Tongue (tissue), 2 donors: ENCODE data around the gene ARID4A. TPM values are rescaled to one million over a fixed set of nuclear protein-coding genes. Genes with fewer than 3 reads are reported as not detected.
"Not testable (repeated sequence)": the region's sequence is repeated elsewhere in the genome, so short reads cannot be mapped to it uniquely, and the experiment has no call there.

ENCODE experiments used
- DNase-seq: peaks from one replicate; pipeline ENCODE4 v3.0.0-alpha.2; 2015
- total RNA-seq: library from RNA; depleted of rRNA; stranded (reverse); fragments of >200 nt; gene quantifications from one replicate; pipeline ENCODE4 v1.2.3, GENCODE V29; 2014

ARID4A gene
- total RNA-seq, 1 donor from 2014 or later: 24.6 TPM

GRCh38 chr14:58294201-58294600 lies 4.2 kb upstream of the ARID4A start:
- no peak for DNase-seq

- DNase-seq: no peak
Measured at GRCh38 chr14:58296726-58297125, 1.6 kb upstream of the ARID4A start.

DNA sequence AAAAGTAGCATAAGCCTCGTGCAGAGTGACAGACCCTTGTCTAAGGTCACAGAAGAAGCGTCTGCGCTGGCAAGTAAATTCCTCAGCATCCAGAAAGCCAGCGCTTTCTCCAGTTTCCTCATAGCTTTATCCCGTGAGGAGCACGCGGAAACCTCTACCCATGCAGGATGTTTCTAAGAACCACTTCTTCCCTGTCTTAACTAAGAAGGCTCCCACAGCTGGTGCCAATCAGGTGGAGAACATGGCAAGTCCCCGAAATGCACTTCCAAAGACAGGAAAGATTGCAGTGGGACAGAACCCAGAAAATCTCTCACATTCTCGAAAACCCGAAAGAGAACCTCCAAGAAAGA lies 968 bp upstream of the ARID4A start:
- DNase-seq: no peak

DNA sequence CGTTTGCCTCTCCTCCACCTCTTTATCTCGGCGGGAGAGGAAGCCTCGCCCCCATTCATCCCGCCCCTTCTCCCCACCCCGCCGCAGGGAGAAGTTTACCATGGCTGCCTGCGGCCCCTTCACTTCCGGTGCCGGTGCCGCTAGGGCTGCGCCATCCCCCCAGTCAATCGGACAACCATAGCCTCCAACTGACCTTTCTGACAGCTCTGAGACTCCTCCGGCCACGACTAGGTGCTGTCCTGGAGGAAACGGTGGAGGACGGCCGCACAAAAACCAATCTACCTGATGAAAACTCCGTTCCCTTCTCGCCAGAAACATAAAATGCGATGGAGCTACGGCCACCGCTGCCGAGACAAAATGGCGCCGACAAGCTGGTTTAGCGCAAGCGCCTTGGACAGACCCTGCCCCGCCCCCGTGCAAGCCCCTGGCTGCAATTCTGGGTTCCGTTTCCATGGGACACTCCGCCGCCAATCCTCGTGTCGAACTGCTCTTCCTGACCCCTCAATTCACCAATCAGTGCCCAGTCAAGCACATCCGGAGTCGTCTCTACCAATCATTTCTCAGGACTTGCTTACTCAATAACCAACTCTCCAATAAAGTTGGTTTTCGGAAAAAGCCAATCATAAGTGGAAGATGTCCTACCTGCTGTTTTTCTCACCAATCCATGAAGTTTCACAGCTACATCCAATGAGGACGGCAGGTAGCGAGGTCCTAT lies 436 bp upstream of the ARID4A start:
- peak; percentile 100 for DNase-seq

DNA sequence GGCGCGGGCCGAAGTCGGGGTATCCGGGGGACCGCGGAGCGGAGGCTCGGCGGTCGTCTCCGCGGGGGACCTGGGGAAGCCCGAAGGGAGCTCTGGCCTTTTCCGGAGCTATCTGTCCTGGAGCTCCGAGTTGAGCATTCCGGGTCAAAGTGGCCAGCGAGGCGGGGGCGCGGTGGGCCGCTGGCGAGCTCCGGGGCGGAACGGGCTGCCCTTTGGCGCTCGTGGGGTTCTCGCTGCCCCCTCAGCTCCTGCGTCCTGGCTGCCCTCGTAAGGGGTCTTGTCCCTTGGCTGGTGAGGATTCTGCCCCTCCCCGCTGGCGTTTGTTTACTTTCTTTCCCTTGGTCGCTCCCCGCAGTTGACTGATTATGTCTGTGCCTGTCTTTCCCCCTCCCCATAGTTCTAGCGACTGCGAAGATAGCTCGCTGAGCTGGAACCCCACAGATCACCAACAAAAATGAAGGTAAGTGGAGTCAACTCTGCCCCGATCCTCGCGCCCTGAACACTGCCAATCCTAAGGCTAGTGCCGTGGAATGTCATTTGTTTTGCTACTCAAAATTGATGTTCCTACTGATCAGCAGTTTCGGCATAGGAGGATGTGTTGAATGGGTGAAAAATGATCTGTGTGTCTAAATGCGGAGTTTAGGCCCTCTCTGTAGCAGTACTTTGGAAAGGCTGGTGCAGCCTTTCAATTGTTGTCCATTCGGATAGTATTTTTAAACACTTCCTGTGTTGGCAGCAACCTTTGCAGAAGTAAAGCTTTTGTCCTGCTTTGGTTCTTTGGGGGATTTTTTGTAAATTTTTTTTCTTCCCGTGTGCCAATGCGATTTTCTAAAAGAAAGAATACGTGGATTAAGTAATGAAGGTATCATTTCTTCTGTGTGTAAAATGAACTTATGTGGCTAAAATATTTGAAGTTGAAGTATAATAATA lies 1.3 kb downstream of the ARID4A start:
- peak; percentile 66 for DNase-seq

- DNase-seq: no peak
Measured at GRCh38 chr14:58301416-58301815, 3.1 kb downstream of the ARID4A start.

- no peak for DNase-seq
Measured at GRCh38 chr14:58305730-58306129, 7.4 kb downstream of the ARID4A start.

DNA sequence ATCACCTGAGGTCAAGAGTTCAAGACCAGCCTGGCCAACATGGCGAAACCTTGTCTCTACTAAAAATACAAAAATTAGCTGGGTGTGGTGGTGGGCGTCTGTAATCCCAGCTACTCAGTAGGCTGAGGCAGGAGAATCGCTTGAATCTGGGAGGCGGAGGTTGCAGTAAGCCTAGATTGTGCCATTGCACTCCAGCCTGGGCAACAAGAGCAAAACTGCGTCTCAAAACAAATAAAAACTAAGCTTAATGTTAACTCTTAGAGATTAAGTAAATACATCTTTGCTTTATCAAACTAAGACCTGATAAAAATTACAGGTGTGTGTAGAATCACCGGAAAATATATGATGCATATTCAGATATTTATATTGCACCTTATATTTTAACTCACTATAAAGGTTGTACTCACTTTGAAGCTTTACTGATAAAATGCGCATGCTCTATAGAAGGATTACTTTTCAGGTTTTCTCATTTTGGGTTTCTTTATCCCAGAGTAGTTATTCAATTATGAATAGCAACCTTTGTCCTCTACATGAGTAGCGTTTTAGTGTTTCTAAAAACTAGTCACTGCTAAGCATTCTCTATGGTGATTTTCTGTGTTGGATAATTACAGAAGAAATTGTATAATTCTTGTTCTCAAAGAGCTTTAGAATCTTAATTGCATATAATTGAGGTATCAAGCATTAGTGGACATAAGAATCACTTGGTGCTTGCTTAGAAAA lies 9.4 kb downstream of the ARID4A start:
- no peak for DNase-seq

DNA sequence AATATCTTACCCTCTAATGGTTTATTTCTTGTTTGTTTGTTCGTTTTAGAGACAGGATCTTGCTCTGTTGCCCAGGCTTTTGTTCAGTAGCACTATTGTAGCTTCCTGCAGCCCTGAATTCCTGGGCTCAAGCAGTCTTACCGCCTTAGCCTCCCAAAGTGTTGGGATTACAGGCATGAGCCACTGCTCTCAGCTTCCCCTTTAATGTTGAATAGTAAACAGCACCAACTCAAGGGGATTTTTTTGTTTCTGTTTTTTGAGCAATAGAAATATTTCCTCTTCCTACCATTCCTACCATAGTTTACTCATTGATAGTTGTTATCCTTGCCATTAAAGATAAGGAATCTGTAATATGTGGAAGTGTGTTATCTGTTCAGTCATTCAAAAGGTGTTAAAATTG lies 10.7 kb downstream of the ARID4A start:
- DNase-seq: no peak

DNA sequence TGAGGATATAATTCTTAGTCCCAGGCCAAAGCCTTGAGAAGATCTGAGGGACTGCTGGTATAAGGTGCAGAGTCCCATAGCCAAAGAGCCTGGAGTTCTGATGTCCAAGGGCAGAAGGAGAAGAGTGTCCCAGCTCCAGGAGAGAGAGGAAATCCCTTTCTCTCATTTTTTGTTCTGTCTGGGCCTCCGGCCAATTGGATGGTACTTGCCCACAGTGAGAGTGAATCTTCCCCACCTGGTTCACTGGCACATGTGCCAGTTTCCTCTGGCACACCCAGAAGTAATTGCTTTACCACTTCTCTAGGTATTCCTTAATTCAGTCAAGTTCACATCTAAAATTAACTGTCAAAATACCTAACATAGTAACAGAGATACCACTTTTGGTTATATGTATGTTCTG lies 15.3 kb downstream of the ARID4A start:
- no peak for DNase-seq

GRCh38 chr14:58315606-58316005 lies 17.3 kb downstream of the ARID4A start:
- DNase-seq: no peak

DNA sequence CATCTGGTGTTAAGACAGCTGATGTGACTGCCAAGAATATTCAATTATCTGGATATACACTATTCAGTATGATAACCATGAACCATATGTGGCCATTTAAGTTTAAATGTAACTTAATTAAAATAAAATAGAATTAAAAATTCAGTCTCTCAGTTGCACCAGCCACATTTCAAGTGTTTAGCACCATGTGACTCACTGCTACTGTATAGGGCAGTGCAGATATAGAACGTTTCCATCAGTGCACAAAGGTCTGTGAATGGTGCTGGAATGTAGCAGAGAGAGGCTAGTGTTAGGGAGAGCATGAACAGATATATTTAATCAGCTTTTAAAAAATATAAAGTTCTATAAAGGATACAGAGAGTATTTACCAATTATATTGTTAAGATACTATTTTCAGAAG lies 28.7 kb downstream of the ARID4A start:
- DNase-seq: no peak

DNA sequence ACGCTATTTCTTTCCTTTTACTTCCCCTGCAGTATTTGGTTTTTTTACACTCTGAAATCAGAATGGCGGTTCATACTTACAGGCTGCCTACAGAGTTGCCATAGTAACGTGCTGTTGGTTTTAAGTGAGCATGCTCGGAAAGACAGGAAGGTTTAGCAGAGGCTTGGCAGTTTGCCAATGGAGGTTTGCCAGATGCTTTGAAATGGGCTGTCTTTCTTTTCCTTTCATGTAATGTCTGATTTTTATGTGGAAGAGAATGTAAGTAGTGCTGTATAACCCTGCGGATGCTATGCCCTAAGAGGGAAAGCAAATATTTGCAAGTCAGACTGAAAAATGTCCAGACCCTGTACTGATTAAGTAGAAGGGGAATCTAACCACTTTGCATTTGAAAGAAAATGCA lies 32.8 kb downstream of the ARID4A start:
- DNase-seq: peak; percentile 98

DNA sequence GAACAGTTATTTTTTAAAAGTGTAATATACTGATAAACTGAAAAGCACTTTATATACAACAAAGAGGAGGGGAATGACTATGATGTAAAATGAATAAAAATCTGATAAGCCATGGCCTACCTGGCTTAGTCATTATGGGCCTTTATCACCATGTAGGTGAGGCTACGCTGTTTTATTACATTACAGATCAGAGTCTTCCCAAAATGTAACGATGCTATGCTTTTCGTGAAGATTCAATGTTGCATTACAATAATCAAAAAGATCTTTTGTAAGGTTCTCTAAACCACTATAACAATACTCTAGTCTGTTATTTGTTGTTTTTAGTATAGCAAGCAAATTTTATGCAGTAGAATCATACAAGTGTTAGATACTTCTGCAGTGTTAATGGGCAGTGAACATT lies 34.2 kb downstream of the ARID4A start:
- DNase-seq: no peak

DNA sequence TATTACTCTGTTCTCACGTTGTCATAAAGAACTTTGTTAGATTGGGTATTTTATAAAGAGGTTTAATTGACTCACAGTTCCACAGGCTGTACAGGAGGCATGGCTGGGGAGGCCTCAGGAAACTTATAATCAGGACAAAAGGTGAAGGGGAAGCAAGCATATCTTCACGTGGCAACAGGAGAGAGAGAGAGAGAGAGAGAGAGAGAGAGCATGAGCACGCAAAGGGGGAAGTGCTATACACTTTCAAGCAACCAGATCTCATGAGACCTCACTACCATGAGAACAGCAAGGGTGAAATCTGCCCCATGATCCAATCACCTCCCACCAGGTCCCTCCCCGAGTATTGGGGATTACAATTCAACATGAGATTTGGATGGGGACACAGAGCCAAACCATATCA lies 41.3 kb downstream of the ARID4A start:
- DNase-seq: not testable (repeated sequence)

DNA sequence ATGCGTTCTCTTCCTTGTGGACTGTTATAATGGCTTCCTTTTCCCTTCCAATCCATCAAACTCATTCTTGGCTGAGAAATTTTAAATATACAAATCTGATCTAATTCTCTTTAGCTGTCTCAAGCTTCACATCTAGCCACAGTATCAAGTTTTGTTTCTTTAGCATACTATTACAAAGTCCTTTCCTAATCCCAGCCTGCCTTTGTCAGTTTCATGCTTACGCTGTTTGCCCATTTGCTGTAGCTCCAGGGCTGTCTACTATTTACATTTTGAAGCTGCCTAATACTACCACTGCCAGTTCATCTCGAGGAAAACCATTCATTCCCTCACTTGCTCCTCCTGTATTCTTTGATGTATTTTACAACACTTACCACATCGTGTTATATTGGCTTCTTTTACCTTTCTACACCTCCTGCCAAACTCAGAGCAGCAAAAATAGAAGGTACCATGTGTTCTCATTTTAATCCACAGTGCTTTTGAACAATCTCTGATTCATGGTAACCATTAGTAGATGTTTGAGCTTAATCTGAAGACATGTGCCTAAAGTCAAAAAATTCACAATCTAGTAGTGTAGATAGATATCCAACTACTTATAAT lies 42.9 kb downstream of the ARID4A start:
- DNase-seq: peak; percentile 13

- not testable (repeated sequence) for DNase-seq
Measured at GRCh38 chr14:58343535-58343934, 45.2 kb downstream of the ARID4A start.

GRCh38 chr14:58353516-58354299 lies 55.4 kb downstream of the ARID4A start:
- DNase-seq: no peak

DNA sequence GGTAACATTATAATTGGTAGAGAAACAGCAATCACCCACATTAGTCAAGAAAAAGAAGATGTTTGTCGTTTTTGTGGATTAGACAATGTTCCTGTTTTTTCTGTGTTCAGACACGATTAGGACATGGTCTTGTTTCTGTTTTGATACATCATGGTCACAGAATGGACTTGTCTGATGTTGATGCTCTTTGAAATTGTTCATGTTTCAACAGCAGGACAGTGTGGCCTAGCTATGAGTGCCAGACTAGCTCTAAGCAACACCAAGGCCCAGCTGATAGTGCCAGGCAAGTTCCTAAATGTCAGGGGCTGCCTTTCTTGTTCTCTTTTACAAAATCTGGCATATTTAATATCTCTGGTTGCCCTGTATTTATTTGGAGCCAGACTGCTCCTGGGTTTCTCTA lies 56.5 kb downstream of the ARID4A start:
- DNase-seq: no peak

- DNase-seq: no peak
Measured at GRCh38 chr14:58356268-58356667, 57.9 kb downstream of the ARID4A start.

DNA sequence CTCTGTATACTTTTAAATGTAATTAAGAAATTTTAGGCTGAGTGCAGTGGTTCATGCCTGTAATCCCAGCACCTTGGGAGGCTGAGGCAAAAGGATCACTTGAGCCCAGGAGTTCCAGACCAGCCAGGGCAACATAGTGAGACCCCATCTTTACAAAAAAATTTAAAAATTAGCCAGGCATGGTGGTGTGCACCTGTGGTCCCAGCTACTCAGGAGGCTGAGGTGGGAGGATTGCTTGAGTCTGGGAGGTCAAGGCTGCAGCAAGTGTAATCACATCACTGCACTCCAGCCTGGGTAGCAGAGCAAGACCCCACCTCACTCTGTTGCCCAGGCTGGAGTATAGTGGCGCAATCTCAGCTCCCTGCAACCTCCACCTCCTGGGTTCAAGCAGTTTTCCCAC lies 63.9 kb downstream of the ARID4A start:
- not testable (repeated sequence) for DNase-seq
